OCI-LY7 (cell line): Measurements from ENCODE around the gene SLC9C1. TPM values are rescaled to one million over a fixed set of nuclear protein-coding genes. Genes with fewer than 3 reads are reported as not detected.

Experiments used
- BruUV-seq: library from RNA; stranded (reverse); fragments of 400-500 nt; replicated peaks from 2 replicates; lab custom pipeline; 2021; lab: Mats Ljungman, UMichigan
- CTCF ChIA-PET: fragments of 300-600 bp; sonication (Branson Sonifier 250); formaldehyde crosslinking; loops from one replicate; lab custom pipeline; 2022; ENCODE audit warnings: antibody characterized with exemption; ENCODE audit not compliant: unreplicated experiment; lab: Charles Lee
- POLR2A ChIA-PET: fragments of 300-600 bp; sonication (Branson Sonifier 250); formaldehyde crosslinking; loops from one replicate; lab custom pipeline; 2022; ENCODE audit warnings: antibody characterized with exemption; lab: Charles Lee
- DNase-seq: peaks from one replicate; pipeline ENCODE4 v3.0.0-alpha.2; 2015; ENCODE audit warnings: low spot score
- H2AFZ ChIP-seq: fragments of 200-600 bp; sonication (generic), shearing (Covaris generic); 2 replicates; pipeline ENCODE4 v1.6.1; 2014; ENCODE audit warnings: mild to moderate bottlenecking, antibody characterized with exemption, low read length, moderate library complexity
- H3K27ac ChIP-seq: fragments of 200-600 bp; sonication (generic); 2 replicates; pipeline ENCODE4 v1.5.1; 2014; ENCODE audit warnings: mixed run types, low read depth, mild to moderate bottlenecking, moderate library complexity, low read length, inconsistent platforms; ENCODE audit not compliant: poor library complexity, severe bottlenecking
- H3K36me3 ChIP-seq: fragments of 200-600 bp; sonication (generic); 2 replicates; pipeline ENCODE4 v1.6.1; 2014; ENCODE audit warnings: mild to moderate bottlenecking, antibody characterized with exemption, low read length, moderate library complexity, mixed read lengths; ENCODE audit not compliant: insufficient read depth
- H3K4me1 ChIP-seq: fragments of 200-600 bp; sonication (generic); 2 replicates; pipeline ENCODE4 v1.5.1; 2014; ENCODE audit warnings: mild to moderate bottlenecking, low read length; ENCODE audit not compliant: insufficient read depth, poor library complexity, severe bottlenecking
- H3K4me2 ChIP-seq: fragments of 200-600 bp; sonication (generic); 2 replicates; pipeline ENCODE4 v1.6.1; 2014; ENCODE audit warnings: mild to moderate bottlenecking, low read length
- H3K4me3 ChIP-seq: fragments of 200-600 bp; sonication (generic); 2 replicates; pipeline ENCODE4 v1.5.1; 2014; ENCODE audit warnings: mild to moderate bottlenecking, low read depth, low read length; ENCODE audit not compliant: poor library complexity, severe bottlenecking
- H3K79me2 ChIP-seq: fragments of 200-600 bp; sonication (generic); 2 replicates; pipeline ENCODE4 v1.6.1; 2016; ENCODE audit warnings: low read depth, mild to moderate bottlenecking, low read length, moderate library complexity, mixed read lengths; ENCODE audit not compliant: insufficient read depth
- H3K9me2 ChIP-seq: fragments of 200-600 bp; sonication (generic); 2 replicates; pipeline ENCODE4 v1.6.1; 2016; ENCODE audit warnings: mild to moderate bottlenecking, low read length, mixed read lengths; ENCODE audit not compliant: insufficient read depth
- H3K9me3 ChIP-seq: fragments of 200-600 bp; sonication (generic); 2 replicates; pipeline ENCODE4 v1.6.1; 2014; ENCODE audit warnings: mild to moderate bottlenecking, mixed run types, low read length, mixed read lengths
- H4K20me1 ChIP-seq: fragments of 200-600 bp; sonication (generic); 2 replicates; pipeline ENCODE4 v1.6.1; 2014; ENCODE audit warnings: mild to moderate bottlenecking, antibody characterized with exemption, low read length, moderate library complexity, mixed read lengths; ENCODE audit not compliant: insufficient read depth
- CTCF ChIP-seq: fragments of 200-600 bp; sonication (generic); conservative IDR thresholded peaks from 2 replicates; pipeline ENCODE4 v1.5.1; 2014; ENCODE audit warnings: mild to moderate bottlenecking, antibody characterized with exemption, low read length, moderate library complexity, mixed read lengths
- EZH2phosphoT487 ChIP-seq: fragments of 200-600 bp; sonication (generic); IDR thresholded peaks from 2 replicates; pipeline ENCODE4 v1.6.1; 2018; ENCODE audit warnings: low read depth, borderline replicate concordance, mild to moderate bottlenecking, mixed run types, antibody characterized with exemption, low read length, moderate library complexity, mixed read lengths
- intact Hi-C: fragments of 100-400 bp; cut with micrococcal nuclease; formaldehyde crosslinking; loops from one replicate; pipeline ENCODE4 v1.10.0; 2022; ENCODE audit not compliant: unreplicated experiment
- total RNA-seq, 2 experiments: library from RNA; depleted of rRNA in 1 of 2; stranded (reverse); fragments of >200 nt in 1 of 2; shearing (Covaris generic) in 1 of 2; gene quantifications; 2 replicates each; pipeline ENCODE4 v1.2.3, GENCODE V29; 2014 to 2022

SLC9C1 gene
- total RNA-seq, 2 experiments from 2014 or later, result not detected

GRCh38 chr3:112289011-112289410, 5.0 kb downstream of the SLC9C1 start:
- ChIA-PET POLR2A (interaction anchor here (0.9 to 1.7 kb wide), 5 partner anchors 11 to 246 kb away, joined by 3 to 5 read pairs (median 3); no protein-coding TSS in a partner anchor), CTCF (no interaction called here)
- Histone ChIP-seq H3K27ac (no peak overlapping the region), H3K36me3 (no peaks in the 10 kb centered on the region), H3K4me1 (peaks cover 12% of the 10 kb centered on the region), H3K4me3 (no peak overlapping the region), H2AFZ (no peak overlapping the region), H3K9me3 (peaks cover 9% of the 10 kb centered on the region; the same call in 1 of the 2 replicates), H3K79me2 (no peaks in the 10 kb centered on the region), H3K4me2 (no peak overlapping the region), H4K20me1 (no peaks in the 10 kb centered on the region), H3K9me2 (no peaks in the 10 kb centered on the region)
- no peak for TF ChIP-seq EZH2phosphoT487
- TF ChIP-seq CTCF, result no peak
- no TSS peak for BruUV-seq
- no peak for DNase-seq
- intact Hi-C loops, result no loop called here

- Histone ChIP-seq H3K79me2 (no peaks in the 10 kb centered on the region), H3K4me1 (no peaks in the 10 kb centered on the region), H3K36me3 (no peaks in the 10 kb centered on the region), H3K4me2 (no peak overlapping the region), H3K9me3 (no peaks in the 10 kb centered on the region), H3K27ac (no peak overlapping the region), H2AFZ (no peak overlapping the region), H3K9me2 (no peaks in the 10 kb centered on the region), H3K4me3 (no peak overlapping the region), H4K20me1 (no peaks in the 10 kb centered on the region)
- ChIA-PET CTCF (no interaction called here), POLR2A (interaction anchor here (0.5 to 1.8 kb wide), 6 partner anchors 12 to 197 kb away, joined by 3 to 4 read pairs (median 4); no protein-coding TSS in a partner anchor)
- intact Hi-C loops, result loop anchor here (5.0 kb wide), 1 partner anchor 138 kb away; no protein-coding TSS in a partner anchor
- BruUV-seq, result no TSS peak
- TF ChIP-seq EZH2phosphoT487 (no peak), CTCF (no peak)
- DNase-seq, result no peak
Measured at GRCh38 chr3:112280266-112280665, 13.8 kb downstream of the SLC9C1 start.

GRCh38 chr3:112273536-112273935, 20.5 kb downstream of the SLC9C1 start:
- Histone ChIP-seq H4K20me1 (no peaks in the 10 kb centered on the region), H3K4me3 (no peak overlapping the region), H2AFZ (no peak overlapping the region), H3K36me3 (no peaks in the 10 kb centered on the region), H3K27ac (no peak overlapping the region), H3K4me1 (peaks cover 6% of the 10 kb centered on the region), H3K9me2 (0 out of 2 replicates have a peak, but pooled peaks cover 4% of the 10 kb centered on the region), H3K9me3 (no peaks in the 10 kb centered on the region), H3K4me2 (no peak overlapping the region), H3K79me2 (no peaks in the 10 kb centered on the region)
- ChIA-PET POLR2A (interaction anchor here (1.0 to 2.0 kb wide), 4 partner anchors 9 to 41 kb away, joined by 3 to 4 read pairs (median 4); no protein-coding TSS in a partner anchor), CTCF (no interaction called here)
- no TSS peak for BruUV-seq
- intact Hi-C loops, result no loop called here
- TF ChIP-seq EZH2phosphoT487 (no peak), CTCF (no peak)
- DNase-seq, result no peak
